HepG2 (cell line): Measurements from ENCODE around the gene BUD23. TPM values are rescaled to one million over a fixed set of nuclear protein-coding genes. Genes with fewer than 3 reads are reported as not detected.

Experiments used
- ATAC-seq: fragments of 200-7000 bp; cut with Tn5 transposase; 3 replicates; pipeline ENCODE4 v1.9.1; 2020; ENCODE audit warnings: mild to moderate bottlenecking, moderate library complexity
- BruUV-seq: library from RNA; stranded (reverse); fragments of 400-500 nt; replicated peaks from 2 replicates; lab custom pipeline; 2021; lab: Mats Ljungman, UMichigan
- CTCF ChIA-PET: fragments of 300-600 bp; formaldehyde crosslinking; extraction: SDS; loops from one replicate; lab custom pipeline; 2021; ENCODE audit warnings: low total read pairs, inconsistent platforms, low intra/inter-chr PET ratio; lab: Yijun Ruan, JAX
- POLR2A ChIA-PET: fragments of 350-600 bp; sonication (Branson Sonifier 250); formaldehyde crosslinking; loops from one replicate; lab custom pipeline; 2020; ENCODE audit warnings: antibody characterized with exemption, inconsistent platforms; lab: Yijun Ruan, JAX
- DNase-seq: peaks from one replicate; pipeline ENCODE4 v3.0.0-alpha.2; 2015; ENCODE audit warnings: low spot score
- FAIRE-seq: peaks from 3 replicates; lab custom pipeline; 2011; peaks lifted over from hg19 to GRCh38; lab: Jason Lieb, UNC
- H2AFZ ChIP-seq: one replicate; pipeline ENCODE4 v1.6.1; 2011; ENCODE audit warnings: low read length, inconsistent platforms
- H3K27ac ChIP-seq: fragments of 300-600 bp; 3 replicates; pipeline ENCODE4 v1.8.0; 2011; ENCODE audit warnings: mixed run types, mild to moderate bottlenecking, mixed read lengths, low read length, inconsistent platforms; ENCODE audit not compliant: insufficient read depth; ENCODE audit errors: extremely low read length
- H3K27me3 ChIP-seq, 2 experiments: fragments of 200-600 bp in 1 of 2; 2 replicates in 1 of 2; 3 replicates in 1 of 2; pipeline versions ENCODE4 v1.6.0 to v1.8.0; 2011; ENCODE audit warnings: low read length in 2 of 2, mild to moderate bottlenecking in 2 of 2, moderate library complexity in 2 of 2, inconsistent platforms in 1 of 2; ENCODE audit not compliant: insufficient read depth in 2 of 2, control insufficient read depth in 1 of 2
- H3K36me3 ChIP-seq, 2 experiments: fragments of 200-600 bp in 1 of 2; replicated peaks in 1 of 2; 2 replicates in 1 of 2; 3 replicates in 1 of 2; pipeline versions ENCODE4 v1.5.1 to v1.8.0; 2011; ENCODE audit warnings: low read length in 2 of 2, inconsistent platforms in 1 of 2; ENCODE audit not compliant: insufficient read depth in 2 of 2, control insufficient read depth in 1 of 2
- H3K4me1 ChIP-seq: 2 replicates; pipeline ENCODE4 v1.5.1; 2012; ENCODE audit warnings: low read length, inconsistent platforms; ENCODE audit not compliant: insufficient read depth
- H3K4me2 ChIP-seq: 2 replicates; pipeline ENCODE4 v1.6.0; 2011; ENCODE audit warnings: low read depth, low read length, inconsistent platforms
- H3K4me3 ChIP-seq, 3 experiments: fragments of 200-600 bp in 1 of 3; sonication (generic), shearing (Covaris generic) in 1 of 3; replicated peaks in 1 of 3; 2 replicates each; pipeline ENCODE4 v1.5.1; 2011 to 2016; ENCODE audit warnings: low read length in 3 of 3, inconsistent platforms in 2 of 3, low read depth in 2 of 3, mild to moderate bottlenecking in 2 of 3, control low read depth in 1 of 3, mixed read lengths in 1 of 3; ENCODE audit not compliant: insufficient read depth in 1 of 3
- H3K79me2 ChIP-seq: one replicate; pipeline ENCODE4 v1.6.1; 2011; ENCODE audit warnings: low read length, inconsistent platforms; ENCODE audit not compliant: insufficient read depth
- H3K9ac ChIP-seq: 2 replicates; pipeline ENCODE4 v1.6.0; 2011; ENCODE audit warnings: mild to moderate bottlenecking, low read depth, low read length, inconsistent platforms; ENCODE audit not compliant: insufficient read depth
- H3K9me3 ChIP-seq: 2 replicates; pipeline ENCODE4 v1.5.1; 2012; ENCODE audit warnings: mild to moderate bottlenecking, low read length
- H4K20me1 ChIP-seq: 2 replicates; pipeline ENCODE4 v1.6.0; 2011; ENCODE audit warnings: inconsistent platforms, mild to moderate bottlenecking, low read length, moderate library complexity; ENCODE audit not compliant: insufficient read depth
- EZH2 ChIP-seq: conservative IDR thresholded peaks from 2 replicates; pipeline ENCODE4 v1.6.1; 2012; ENCODE audit warnings: mild to moderate bottlenecking, low read depth, low read length, moderate library complexity
- NAIF1 ChIP-seq: sonication (generic); formaldehyde crosslinking; IDR thresholded peaks from 2 replicates; pipeline ENCODE4 v1.5.0; 2020; ENCODE audit warnings: mild to moderate bottlenecking, missing genetic modification reagents, borderline replicate concordance
- NFE2L2 ChIP-seq: fragments of 150-350 bp; IDR thresholded peaks from 2 replicates; pipeline ENCODE4 v1.6.1; 2014; ENCODE audit warnings: low read length
- SALL1 ChIP-seq: sonication (generic); formaldehyde crosslinking; IDR thresholded peaks from 2 replicates; pipeline ENCODE4 v1.8.0; 2022; ENCODE audit warnings: mild to moderate bottlenecking, missing genetic modification reagents
- STAT5B ChIP-seq: sonication (generic); formaldehyde crosslinking; IDR thresholded peaks from 2 replicates; pipeline ENCODE4 v1.4.0; 2020; ENCODE audit warnings: missing genetic modification reagents
- ZBTB1 ChIP-seq: sonication (generic); formaldehyde crosslinking; IDR thresholded peaks from 2 replicates; pipeline ENCODE4 v1.4.0; 2020; ENCODE audit warnings: missing genetic modification reagents, borderline replicate concordance
- ZNF382 ChIP-seq: sonication (generic); formaldehyde crosslinking; IDR thresholded peaks from 2 replicates; pipeline ENCODE4 v1.5.0; 2020; ENCODE audit warnings: missing genetic modification reagents, mild to moderate bottlenecking, borderline replicate concordance
- ZNF546 ChIP-seq: sonication (generic); formaldehyde crosslinking; conservative IDR thresholded peaks from 2 replicates; pipeline ENCODE4 v1.8.1; 2023; ENCODE audit warnings: mild to moderate bottlenecking, missing genetic modification reagents
- ZNF607 ChIP-seq: sonication (generic); formaldehyde crosslinking; IDR thresholded peaks from 2 replicates; pipeline ENCODE4 v1.5.1; 2020; ENCODE audit warnings: missing genetic modification reagents, mild to moderate bottlenecking, borderline replicate concordance
- ZNF768 ChIP-seq: sonication (generic); formaldehyde crosslinking; IDR thresholded peaks from 2 replicates; pipeline ENCODE4 v1.4.0; 2020; ENCODE audit warnings: missing genetic modification reagents
- WGBS: methylation state at CpG from one replicate; pipeline ENCODE4 v1.1.6; 2017; ENCODE audit warnings: low lambda C conversion rate; 5-methylcytosine and 5-hydroxymethylcytosine counted together
- in situ Hi-C: cut with HindIII; loops from 2 replicates; pipeline ENCODE4 v1.10.0; 2017; ENCODE audit warnings: low pct_unique_long_range_greater_than_20kb; ENCODE audit not compliant: extremely low pct_ligation_motif_present
- intact Hi-C: fragments of 100-400 bp; cut with micrococcal nuclease; formaldehyde crosslinking; loops from one replicate; pipeline ENCODE4 v1.10.0; 2022; ENCODE audit not compliant: unreplicated experiment
- polyA plus RNA-seq, 8 experiments: library from polyadenylated mRNA; depleted of rRNA in 3 of 8; stranded (reverse) in 7 of 8; unstranded in 1 of 8; fragments of >200 nt; fragmentation: Illumina TruSeq in 4 of 8; extraction: Trizol in 4 of 8; gene quantifications; 2 replicates each; pipeline versions ENCODE4 v1.2.1 to v1.2.3, GENCODE V29; 2011 to 2016; ENCODE audit warnings: low read depth in 4 of 8, missing spikeins in 1 of 8, mixed read lengths in 1 of 8; ENCODE audit not compliant: insufficient read depth in 1 of 8
- total RNA-seq, 5 experiments: library from RNA; depleted of rRNA; stranded (reverse); fragments of >200 nt; fragmentation: Illumina TruSeq; extraction: Trizol; gene quantifications; 2 replicates each; pipeline ENCODE4 v1.2.3, GENCODE V29; 2016; ENCODE audit warnings: low read depth in 1 of 5
- TF ChIP-seq, protein P1 (sequence below): sonication (generic); formaldehyde crosslinking; conservative IDR thresholded peaks from 2 replicates; pipeline ENCODE4 v1.4.0; 2020; ENCODE audit warnings: missing genetic modification reagents
- TF ChIP-seq, protein P2 (sequence below): sonication (generic); formaldehyde crosslinking; conservative IDR thresholded peaks from 2 replicates; pipeline ENCODE4 v1.5.0; 2020; ENCODE audit warnings: missing genetic modification reagents

The BUD23 gene
- total and polyA plus RNA-seq, 2 of the 13 experiments (the other 11 are each of a cell fraction or from before 2014, with no cell fraction given) = 47.5 to 54.5 TPM

GRCh38 chr7:73671322-73671661 lies 12.1 kb upstream of the BUD23 start:
- Histone ChIP-seq H2AFZ (no peak overlapping the region), H3K4me2 (no peak overlapping the region), H4K20me1 (no peaks in the 10 kb centered on the region), H3K79me2 (no peaks in the 10 kb centered on the region), H3K4me1 (peaks cover 27% of the 10 kb centered on the region; the same call in 1 of the 2 replicates), H3K27ac (no peak overlapping the region), H3K9me3 (no peaks in the 10 kb centered on the region), H3K4me3 (no peak overlapping the region), H3K9ac (no peak overlapping the region), H3K36me3 (peaks cover 0 to 2% of the 10 kb centered on the region in 2 experiments; a peak in 1 of 5 replicates), H3K27me3 (no peaks in the 10 kb centered on the region; a peak in 1 of 5 replicates)
- no TSS peak for BruUV-seq
- ChIA-PET POLR2A (no interaction called here), CTCF (no interaction called here)
- FAIRE-seq (no peak), ATAC-seq (no peak), DNase-seq (no peak)
- TF ChIP-seq ZBTB1 (CRISPR knock-in tag) (no peak), STAT5B (CRISPR knock-in tag) (no peak), ZNF768 (no peak), ZNF382 (no peak), ZNF607 (CRISPR knock-in tag) (no peak), NFE2L2 (no peak), SALL1 (no peak), NAIF1 (CRISPR knock-in tag) (no peak), ZNF546 (no peak), EZH2 (no peak)
- TF ChIP-seq, protein P1, sequence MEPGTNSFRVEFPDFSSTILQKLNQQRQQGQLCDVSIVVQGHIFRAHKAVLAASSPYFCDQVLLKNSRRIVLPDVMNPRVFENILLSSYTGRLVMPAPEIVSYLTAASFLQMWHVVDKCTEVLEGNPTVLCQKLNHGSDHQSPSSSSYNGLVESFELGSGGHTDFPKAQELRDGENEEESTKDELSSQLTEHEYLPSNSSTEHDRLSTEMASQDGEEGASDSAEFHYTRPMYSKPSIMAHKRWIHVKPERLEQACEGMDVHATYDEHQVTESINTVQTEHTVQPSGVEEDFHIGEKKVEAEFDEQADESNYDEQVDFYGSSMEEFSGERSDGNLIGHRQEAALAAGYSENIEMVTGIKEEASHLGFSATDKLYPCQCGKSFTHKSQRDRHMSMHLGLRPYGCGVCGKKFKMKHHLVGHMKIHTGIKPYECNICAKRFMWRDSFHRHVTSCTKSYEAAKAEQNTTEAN = no peak
- TF ChIP-seq, protein P2, sequence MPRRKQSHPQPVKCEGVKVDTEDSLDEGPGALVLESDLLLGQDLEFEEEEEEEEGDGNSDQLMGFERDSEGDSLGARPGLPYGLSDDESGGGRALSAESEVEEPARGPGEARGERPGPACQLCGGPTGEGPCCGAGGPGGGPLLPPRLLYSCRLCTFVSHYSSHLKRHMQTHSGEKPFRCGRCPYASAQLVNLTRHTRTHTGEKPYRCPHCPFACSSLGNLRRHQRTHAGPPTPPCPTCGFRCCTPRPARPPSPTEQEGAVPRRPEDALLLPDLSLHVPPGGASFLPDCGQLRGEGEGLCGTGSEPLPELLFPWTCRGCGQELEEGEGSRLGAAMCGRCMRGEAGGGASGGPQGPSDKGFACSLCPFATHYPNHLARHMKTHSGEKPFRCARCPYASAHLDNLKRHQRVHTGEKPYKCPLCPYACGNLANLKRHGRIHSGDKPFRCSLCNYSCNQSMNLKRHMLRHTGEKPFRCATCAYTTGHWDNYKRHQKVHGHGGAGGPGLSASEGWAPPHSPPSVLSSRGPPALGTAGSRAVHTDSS (CRISPR knock-in tag) = no peak
- intact Hi-C loops (no loop called here), in situ Hi-C loops (no loop called here)
- WGBS = no CpG with 5 or more reads among the region's 12 CpGs
